ENCODE results near the gene SMURF2. TPM values are rescaled to one million over a fixed set of nuclear protein-coding genes. Genes with fewer than 3 reads are reported as not detected.

The SMURF2 gene
- total and polyA plus RNA-seq, 9 of the 15 experiments (the other 6 are each of a cell fraction or from before 2014, with no cell fraction given): 3.8 to 22.0 (median 14.8) TPM

- no peak for TF ChIP-seq NEUROD1 (IDR thresholded peaks at IDR 0.05; ENCODE audit: borderline replicate concordance, low read depth, low read length, partially characterized antibody)
- TF ChIP-seq ZNF764 (CRISPR knock-in tag; IDR thresholded peaks at IDR 0.05; ENCODE audit: low read depth): 0 out of 2 replicates have a peak, but pooled peaks have one; percentile 49
- no peak for TF ChIP-seq COPS2 (conservative IDR thresholded peaks at IDR 0.05)
- TF ChIP-seq HMGN3 (IDR thresholded peaks at IDR 0.05; ENCODE audit: borderline replicate concordance, extremely low read depth, insufficient read length, low read depth, low read length): peak; percentile 93
- TF ChIP-seq ZNF592 (IDR thresholded peaks at IDR 0.05): peak; percentile 41
- no peak for TF ChIP-seq ZNF175 (CRISPR knock-in tag; IDR thresholded peaks at IDR 0.05; ENCODE audit: low read depth)
- peak; percentile 96 for TF ChIP-seq NFATC3 (IDR thresholded peaks at IDR 0.05)
- peak; percentile 43 for TF ChIP-seq FOXP1 (CRISPR knock-in tag; IDR thresholded peaks at IDR 0.05)
- TF ChIP-seq PHB2 (IDR thresholded peaks at IDR 0.05; ENCODE audit: low read depth): no peak
- TF ChIP-seq ZNF436 (CRISPR knock-in tag; IDR thresholded peaks at IDR 0.05): no peak; the same call in 1 of the 2 replicates
- peak; percentile 72 for TF ChIP-seq E2F1 (CRISPR knock-in tag; IDR thresholded peaks at IDR 0.05)
- 0 out of 2 replicates have a peak, but pooled peaks have one; percentile 30 for TF ChIP-seq JUND (IDR thresholded peaks at IDR 0.05; ENCODE audit: borderline replicate concordance, low read depth, low read length)
- no peak; the same call in 2 of the 3 replicates for TF ChIP-seq JUND (tag; IDR thresholded peaks at IDR 0.05; ENCODE audit: borderline replicate concordance, low read depth, low read length)
- TF ChIP-seq HNRNPK (IDR thresholded peaks at IDR 0.05; ENCODE audit: low read depth, low read length, poor library complexity, severe bottlenecking): no peak
- peak; percentile 75 for TF ChIP-seq KHSRP (IDR thresholded peaks at IDR 0.05)
- no peak for TF ChIP-seq MYBL2 (IDR thresholded peaks at IDR 0.05; ENCODE audit: low read depth)
- no peak for TF ChIP-seq MYBL2 (CRISPR knock-in tag; IDR thresholded peaks at IDR 0.05; ENCODE audit: borderline replicate concordance)
- TF ChIP-seq TBP (optimal IDR thresholded peaks at IDR 0.05; ENCODE audit: low read depth, low read length): no peak
- peak; percentile 51; the same call in 1 of the 2 replicates for TF ChIP-seq HOMEZ (CRISPR knock-in tag; IDR thresholded peaks at IDR 0.05)
- no peak for TF ChIP-seq HES1 (IDR thresholded peaks at IDR 0.05; ENCODE audit: low read depth)
- no peak for TF ChIP-seq SNRNP70 (optimal IDR thresholded peaks at IDR 0.05; ENCODE audit: low read depth, low read length)
Observed at GRCh38 chr17:64496786-64497564, 165.1 kb downstream of the SMURF2 start, which contains the start of gene POLG2 (continued).

Measured in K562 (cell line).